Pericardium fibroblast (primary cell): ENCODE measurements around the gene ZNF740. TPM values are rescaled to one million over a fixed set of nuclear protein-coding genes. Genes with fewer than 3 reads are reported as not detected.

Experiments
- total RNA-seq: library from RNA; depleted of rRNA; stranded (reverse); fragments of >200 nt; gene quantifications from 2 replicates; pipeline ENCODE4 v1.2.3, GENCODE V29; 2015

Gene ZNF740, protein sequence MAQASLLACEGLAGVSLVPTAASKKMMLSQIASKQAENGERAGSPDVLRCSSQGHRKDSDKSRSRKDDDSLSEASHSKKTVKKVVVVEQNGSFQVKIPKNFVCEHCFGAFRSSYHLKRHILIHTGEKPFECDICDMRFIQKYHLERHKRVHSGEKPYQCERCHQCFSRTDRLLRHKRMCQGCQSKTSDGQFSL
- total RNA-seq: 3.7 and 9.4 TPM in 2 replicates

DNA sequence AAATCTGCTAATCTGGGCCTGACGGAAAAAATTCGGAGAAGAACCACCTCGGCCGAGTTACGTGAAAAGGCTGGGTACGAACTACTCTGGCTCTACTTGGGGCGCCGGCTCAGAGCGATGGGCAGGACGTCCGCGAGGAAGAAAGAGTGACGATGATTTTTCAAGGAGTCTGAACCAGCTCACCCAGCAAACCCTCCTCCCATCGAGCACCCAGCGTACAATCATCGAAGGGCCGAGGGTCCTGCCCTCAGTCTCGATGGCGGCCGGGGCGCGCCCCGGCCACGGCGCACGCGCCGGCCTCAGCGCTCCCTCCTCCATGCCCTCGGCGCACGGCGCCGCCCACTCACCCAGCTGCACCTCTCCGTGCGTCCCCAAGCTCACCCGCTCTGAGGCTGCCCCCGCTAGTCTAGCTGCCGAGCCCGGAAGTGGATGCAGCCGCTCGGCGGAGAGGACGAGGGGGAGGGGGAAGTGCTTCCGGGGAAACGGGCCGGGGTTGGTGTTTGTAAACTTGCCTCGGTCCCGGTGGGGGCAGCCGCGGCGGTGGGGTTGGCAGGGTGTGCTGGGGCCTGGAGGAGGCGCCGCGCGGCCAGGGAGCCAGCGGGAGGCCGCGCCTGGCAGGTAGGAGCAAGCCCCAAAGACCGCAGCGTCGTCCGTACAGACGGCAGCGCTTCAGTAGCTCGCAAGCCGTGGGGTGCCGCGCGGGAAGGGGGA is at the start of gene ZNF740, which contains the start of gene CSAD:
TSS of gene ZNF740 (plus strand) at position 503 of the 711 bp plus-strand sequence. CDS start 1,262 bp downstream, outside the sequence.
TSS of gene CSAD (minus strand) at position 706 of the 711 bp plus-strand sequence. CDS start 7,455 bp downstream, outside the sequence.

GRCh38 chr12:53207042-53207441 is 26.5 kb downstream of the ZNF740 start, which contains the start of gene ITGB7:
ITGB7 (minus strand) TSS chr12:53207251; CDS start chr12:53200443, 6,808 bp downstream.

DNA sequence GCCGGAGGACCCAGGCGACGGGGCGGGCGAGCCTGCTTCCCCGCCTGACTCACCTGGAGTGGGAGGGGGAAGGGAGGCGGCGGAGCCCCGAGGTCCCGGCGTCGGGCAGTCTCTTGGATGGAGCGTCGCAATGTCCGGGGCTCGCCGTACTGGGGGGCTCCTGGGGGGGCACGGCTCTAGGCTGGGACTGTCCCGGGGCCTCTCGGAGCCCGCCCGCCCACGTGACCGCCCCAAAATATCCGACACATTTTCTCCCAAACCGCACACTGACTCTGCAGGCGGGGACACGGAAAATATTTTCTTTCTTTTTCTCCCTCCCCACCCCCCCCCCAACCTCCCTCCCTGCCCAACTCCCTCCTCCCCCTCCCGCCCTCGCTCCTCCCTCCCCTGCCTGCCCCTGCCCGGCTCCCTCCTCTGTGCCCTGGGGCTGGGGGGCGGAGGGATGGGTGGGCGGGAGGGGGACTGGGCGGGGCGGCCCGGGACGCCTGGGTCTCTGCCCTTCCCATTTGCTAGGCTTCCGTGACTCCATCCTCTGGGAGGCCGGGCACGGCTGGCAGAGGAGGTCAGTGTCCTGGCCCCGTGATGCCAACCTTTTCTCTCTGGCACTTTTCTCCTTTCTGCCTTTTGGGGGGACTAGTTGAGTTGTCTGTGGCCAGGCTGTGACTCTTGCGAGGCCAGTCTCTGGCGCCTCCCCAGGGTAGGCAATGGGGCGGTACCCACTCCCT is 51.6 kb downstream of the ZNF740 start, which contains the start of gene RARG:
TSS of gene RARG (minus strand) at position 289 of the 725 bp plus-strand sequence. CDS start 4,664 bp downstream, outside the sequence.

Other genes starting within 250 kb of the ZNF740 start
- 270 and 810 TPM in 2 replicates for gene KRT18, start 231.6 kb upstream of the ZNF740 start, total RNA-seq
- 528 and 820 TPM in 2 replicates for gene EIF4B, start 174.3 kb upstream of the ZNF740 start, total RNA-seq
- gene TNS2, start 130.7 kb upstream of the ZNF740 start, total RNA-seq: 95.6 and 138 TPM in 2 replicates
- gene SPRYD3, start 101.3 kb upstream of the ZNF740 start, total RNA-seq: 12.2 and 17.6 TPM in 2 replicates
- gene IGFBP6, start 83.1 kb upstream of the ZNF740 start, total RNA-seq: 779 and 1,045 TPM in 2 replicates
- gene SOAT2, start 77.2 kb upstream of the ZNF740 start, total RNA-seq: 0.12 TPM in 1 of 2 replicates, not detected in the other
- gene CSAD, start 203 bp downstream of the ZNF740 start, total RNA-seq: 8.5 and 10.6 TPM in 2 replicates
- gene ITGB7, start 26.5 kb downstream of the ZNF740 start, total RNA-seq: 0.17 TPM in 1 of 2 replicates, not detected in the other
- 20.2 and 57.0 TPM in 2 replicates for gene RARG, start 51.5 kb downstream of the ZNF740 start, total RNA-seq
- 0.12 and 1.8 TPM in 2 replicates for gene ESPL1, start 87.6 kb downstream of the ZNF740 start, total RNA-seq
- 559 and 576 TPM in 2 replicates for gene PFDN5, start 114.8 kb downstream of the ZNF740 start, total RNA-seq
- 43.3 and 64.9 TPM in 2 replicates for gene MYG1, start 119.0 kb downstream of the ZNF740 start, total RNA-seq
- gene AAAS, start 140.9 kb downstream of the ZNF740 start, total RNA-seq: 40.7 and 41.6 TPM in 2 replicates
- gene SP7, start 155.6 kb downstream of the ZNF740 start, total RNA-seq: not detected in 2 replicates
- 23.9 and 33.4 TPM in 2 replicates for gene SP1, start 199.5 kb downstream of the ZNF740 start, total RNA-seq
- gene AMHR2, start 243.1 kb downstream of the ZNF740 start, total RNA-seq: 0.09 and 0.23 TPM in 2 replicates